H1 (cell line): Measurements from ENCODE around the gene GPC6. TPM values are rescaled to one million over a fixed set of nuclear protein-coding genes. Genes with fewer than 3 reads are reported as not detected.

Experiments
- CTCF ChIA-PET: fragments of 300-600 bp; sonication (Branson Sonifier 250); formaldehyde crosslinking; loops from one replicate; lab custom pipeline; 2021; ENCODE audit not compliant: partially characterized antibody; lab: Charles Lee
- POLR2A ChIA-PET: fragments of 300-600 bp; sonication (Branson Sonifier 250); formaldehyde crosslinking; loops from one replicate; lab custom pipeline; 2021; ENCODE audit warnings: inconsistent platforms; ENCODE audit not compliant: partially characterized antibody; lab: Charles Lee
- DNase-seq, 2 experiments: peaks; one replicate each; pipeline versions ENCODE4 v3.0.0 to v3.0.0-alpha.2; 2010 to 2022; ENCODE audit warnings: low spot score in 2 of 2, low read depth in 1 of 2, mixed read lengths in 1 of 2
- FAIRE-seq: peaks from 2 replicates; lab custom pipeline; 2011; peaks lifted over from hg19 to GRCh38; lab: Jason Lieb, UNC
- H2AFZ ChIP-seq: 2 replicates; pipeline ENCODE4 v1.8.1; 2012; ENCODE audit warnings: low read length, inconsistent platforms
- H2AK5ac ChIP-seq: 2 replicates; pipeline ENCODE4 v1.6.1; 2013; ENCODE audit warnings: low read depth, low read length
- H2BK120ac ChIP-seq: replicated peaks from 2 replicates; pipeline ENCODE3; 2013; ENCODE audit warnings: low read depth, low read length, inconsistent platforms
- H2BK12ac ChIP-seq: 2 replicates; pipeline ENCODE4 v1.6.1; 2013; ENCODE audit warnings: low read depth, low read length
- H2BK15ac ChIP-seq: 2 replicates; pipeline ENCODE4 v1.6.1; 2013; ENCODE audit warnings: low read length
- H2BK20ac ChIP-seq: 2 replicates; pipeline ENCODE4 v1.6.1; 2013; ENCODE audit warnings: low read length
- H2BK5ac ChIP-seq: 2 replicates; pipeline ENCODE4 v1.6.1; 2013; ENCODE audit warnings: low read depth, low read length
- H3K14ac ChIP-seq: 2 replicates; pipeline ENCODE4 v1.6.1; 2013; ENCODE audit warnings: inconsistent platforms; ENCODE audit not compliant: insufficient read length
- H3K18ac ChIP-seq: 2 replicates; pipeline ENCODE4 v1.6.1; 2013; ENCODE audit warnings: low read length; ENCODE audit errors: extremely low read depth
- H3K23ac ChIP-seq: 2 replicates; pipeline ENCODE4 v1.6.1; 2013; ENCODE audit warnings: inconsistent platforms; ENCODE audit not compliant: insufficient read length
- H3K23me2 ChIP-seq: 2 replicates; pipeline ENCODE4 v1.6.1; 2013; ENCODE audit warnings: low read depth, low read length
- H3K27ac ChIP-seq: 2 replicates; pipeline ENCODE4 v1.6.1; 2011; ENCODE audit warnings: low read depth, low read length, inconsistent platforms
- H3K27me3 ChIP-seq, 4 experiments: replicated peaks in 1 of 4; 1 replicate in 1 of 4; 2 replicates in 3 of 4; pipeline versions ENCODE4 v1.6.1 to v1.8.1; 2011 to 2013; ENCODE audit warnings: low read length in 3 of 4, mild to moderate bottlenecking in 3 of 4, inconsistent platforms in 2 of 4, mixed read lengths in 2 of 4, moderate library complexity in 1 of 4; ENCODE audit not compliant: control insufficient read depth in 3 of 4, insufficient read depth in 3 of 4; ENCODE audit errors: extremely low read depth in 1 of 4
- H3K36me3 ChIP-seq, 4 experiments: 2 replicates each; pipeline versions ENCODE4 v1.6.1 to v1.8.1; 2011 to 2013; ENCODE audit warnings: mild to moderate bottlenecking in 4 of 4, low read length in 3 of 4, moderate library complexity in 2 of 4, control low read depth in 1 of 4, inconsistent platforms in 1 of 4; ENCODE audit not compliant: insufficient read depth in 4 of 4, control insufficient read depth in 2 of 4
- H3K4ac ChIP-seq: replicated peaks from 2 replicates; pipeline ENCODE3; 2013; ENCODE audit warnings: low read length, low read depth, mixed read lengths, inconsistent platforms; ENCODE audit not compliant: insufficient read length
- H3K4me1 ChIP-seq, 4 experiments: replicated peaks in 1 of 4; 1 replicate in 1 of 4; 2 replicates in 3 of 4; pipeline versions ENCODE4 v1.6.1 to v1.8.1; 2011 to 2013; ENCODE audit warnings: low read length in 3 of 4, inconsistent platforms in 2 of 4, mixed read lengths in 1 of 4; ENCODE audit not compliant: insufficient read depth in 4 of 4, control insufficient read depth in 3 of 4
- H3K4me2 ChIP-seq, 2 experiments: 2 replicates each; pipeline versions ENCODE4 v1.6.1 to v1.8.1; 2011 to 2013; ENCODE audit warnings: low read depth in 2 of 2, low read length in 2 of 2, control low read depth in 1 of 2, inconsistent platforms in 1 of 2, mild to moderate bottlenecking in 1 of 2; ENCODE audit not compliant: insufficient read depth in 1 of 2
- H3K4me3 ChIP-seq, 4 experiments: fragments of 200-600, 300-600 bp in 1 of 4; sonication (generic), shearing (Covaris generic), sonication (Bioruptor Twin) in 1 of 4; 2 replicates each; pipeline versions ENCODE4 v1.5.1 to v1.8.1; 2011 to 2016; ENCODE audit warnings: low read length in 4 of 4, low read depth in 3 of 4, control low read depth in 2 of 4, inconsistent platforms in 2 of 4, mild to moderate bottlenecking in 2 of 4, mixed read lengths in 1 of 4, moderate library complexity in 1 of 4; ENCODE audit not compliant: insufficient read depth in 2 of 4; ENCODE audit errors: extremely low read depth in 1 of 4
- H3K56ac ChIP-seq: replicated peaks from 2 replicates; pipeline ENCODE3; 2013; ENCODE audit warnings: low read depth, mild to moderate bottlenecking, mixed read lengths, low read length, inconsistent platforms; ENCODE audit not compliant: insufficient read length
- H3K79me1 ChIP-seq: 2 replicates; pipeline ENCODE4 v1.6.1; 2013; ENCODE audit warnings: low read depth, low read length, control low read depth
- H3K79me2 ChIP-seq, 2 experiments: 2 replicates each; pipeline versions ENCODE4 v1.6.1 to v1.8.1; 2012 to 2013; ENCODE audit warnings: low read length in 2 of 2, mild to moderate bottlenecking in 2 of 2, inconsistent platforms in 1 of 2; ENCODE audit not compliant: insufficient read depth in 2 of 2, control insufficient read depth in 1 of 2
- H3K9ac ChIP-seq, 4 experiments: replicated peaks in 1 of 4; 1 replicate in 1 of 4; 2 replicates in 3 of 4; pipeline versions ENCODE4 v1.6.1 to v1.8.1; 2011 to 2013; ENCODE audit warnings: low read depth in 3 of 4, low read length in 3 of 4, control low read depth in 2 of 4, mild to moderate bottlenecking in 2 of 4, moderate library complexity in 2 of 4, inconsistent platforms in 1 of 4; ENCODE audit errors: extremely low read depth in 1 of 4
- H3K9me3 ChIP-seq, 2 experiments: 2 replicates each; pipeline versions ENCODE4 v1.6.1 to v1.8.1; 2012 to 2013; ENCODE audit warnings: mild to moderate bottlenecking in 2 of 2, moderate library complexity in 2 of 2, control low read depth in 1 of 2, inconsistent platforms in 1 of 2, low read depth in 1 of 2, low read length in 1 of 2, mixed read lengths in 1 of 2; ENCODE audit not compliant: insufficient read depth in 2 of 2
- H4K20me1 ChIP-seq, 2 experiments: replicated peaks in 1 of 2; 2 replicates each; pipeline versions ENCODE3 to v1.8.1; 2011 to 2013; ENCODE audit warnings: inconsistent platforms in 2 of 2, low read length in 2 of 2, mild to moderate bottlenecking in 1 of 2; ENCODE audit not compliant: insufficient read depth in 2 of 2, control insufficient read depth in 1 of 2
- H4K5ac ChIP-seq: 2 replicates; pipeline ENCODE4 v1.6.1; 2013; ENCODE audit warnings: low read length, low read depth, mixed read lengths, inconsistent platforms; ENCODE audit not compliant: insufficient read length
- H4K8ac ChIP-seq: 2 replicates; pipeline ENCODE4 v1.8.0; 2013; ENCODE audit warnings: mild to moderate bottlenecking, moderate library complexity, low read length, inconsistent platforms; ENCODE audit not compliant: insufficient read depth; ENCODE audit errors: extremely low read depth
- H4K91ac ChIP-seq: replicated peaks from 2 replicates; pipeline ENCODE3; 2013; ENCODE audit warnings: low read length, mixed read lengths, inconsistent platforms; ENCODE audit not compliant: insufficient read length
- CREB1 ChIP-seq: IDR thresholded peaks from 2 replicates; pipeline ENCODE4 v1.6.1; 2012; ENCODE audit warnings: inconsistent platforms
- E2F6 ChIP-seq: IDR thresholded peaks from 2 replicates; pipeline ENCODE4 v1.6.1; 2012; ENCODE audit warnings: inconsistent platforms
- EP300 ChIP-seq, 2 experiments: IDR thresholded peaks; 1 replicate in 1 of 2; 2 replicates in 1 of 2; pipeline ENCODE4 v1.6.1; 2011 to 2012; ENCODE audit warnings: low read depth in 2 of 2, low read length in 2 of 2, mild to moderate bottlenecking in 2 of 2, borderline replicate concordance in 1 of 2, inconsistent platforms in 1 of 2, moderate library complexity in 1 of 2
- HDAC2 ChIP-seq, 2 experiments: fragments of 300-600 bp in 1 of 2; sonication (generic) in 1 of 2; IDR thresholded peaks; 2 replicates each; pipeline ENCODE4 v1.6.1; 2011 to 2012; ENCODE audit warnings: low read depth in 2 of 2, low read length in 2 of 2, mild to moderate bottlenecking in 2 of 2, moderate library complexity in 2 of 2, borderline replicate concordance in 1 of 2, inconsistent platforms in 1 of 2
- PHF8 ChIP-seq: fragments of 200-600 bp; sonication (generic); conservative IDR thresholded peaks from 2 replicates; pipeline ENCODE4 v1.7.1; 2012; ENCODE audit warnings: low read depth, mild to moderate bottlenecking, inconsistent platforms, low read length, moderate library complexity
- SIX5 ChIP-seq: IDR thresholded peaks from 2 replicates; pipeline ENCODE4 v1.6.1; 2011; ENCODE audit warnings: mild to moderate bottlenecking, low read depth, low read length
- SRF ChIP-seq: IDR thresholded peaks from 2 replicates; pipeline ENCODE4 v1.6.1; 2011; ENCODE audit warnings: mild to moderate bottlenecking, low read depth, low read length, moderate library complexity
- TCF12 ChIP-seq: IDR thresholded peaks from 2 replicates; pipeline ENCODE4 v1.6.1; 2011; ENCODE audit warnings: low read depth, mild to moderate bottlenecking, low read length
- TEAD4 ChIP-seq: IDR thresholded peaks from 2 replicates; pipeline ENCODE4 v1.6.1; 2012; ENCODE audit warnings: low read depth, low read length, inconsistent platforms, mixed read lengths
- polyA plus RNA-seq, 7 experiments: library from polyadenylated mRNA; depleted of rRNA in 3 of 7; stranded (reverse) in 5 of 7; unstranded in 2 of 7; fragments of >200 nt in 5 of 7; fragments of 200-250 nt in 2 of 7; gene quantifications; 1 replicate in 5 of 7; 2 replicates in 1 of 7; 4 replicates in 1 of 7; pipeline versions ENCODE4 v1.2.1 to v1.2.3, GENCODE V29; 2011 to 2013; ENCODE audit warnings: missing spikeins in 2 of 7, mixed read lengths in 2 of 7
- total RNA-seq: library from RNA; stranded (reverse); fragmentation: NEBNext Ultra II Directional; extraction: Animal tissue kit (Norgen Biotek cat#: 25700); gene quantifications from 2 replicates; pipeline ENCODE4 v1.2.1, GENCODE V29; 2021

Gene GPC6
- total and polyA plus RNA-seq, 2 of the 8 experiments (the other 6 are each of a cell fraction or from before 2014, with no cell fraction given), result 5.4 to 12.0 TPM

GRCh38 chr13:93477238-93477637 is 250.6 kb downstream of the GPC6 start:
- no peak overlapping the region for H2AFZ ChIP-seq
- DNase-seq (no peak), FAIRE-seq (no peak)
- no peak overlapping the region for H2BK120ac ChIP-seq
- no peak overlapping the region for H2BK5ac ChIP-seq
- no peak overlapping the region for H3K27ac ChIP-seq
- H2BK12ac ChIP-seq, result no peak overlapping the region
- 0 out of 2 replicates have a peak, but pooled peaks cover 2% of the 10 kb centered on the region for H3K23me2 ChIP-seq
- no peak overlapping the region for H3K4ac ChIP-seq
- no peak overlapping the region for H4K5ac ChIP-seq
- no peak overlapping the region for H4K8ac ChIP-seq
- ChIA-PET POLR2A (no interaction called here), CTCF (no interaction called here)
- no peak overlapping the region for H3K56ac ChIP-seq
- no peak overlapping the region for H3K9ac ChIP-seq
- H3K36me3 ChIP-seq, result no peaks in the 10 kb centered on the region
- no peak overlapping the region for H3K4me3 ChIP-seq
- no peak overlapping the region for H2AK5ac ChIP-seq
- H3K9me3 ChIP-seq, result peaks cover 0 to 1% of the 10 kb centered on the region in 2 experiments; a peak in 1 of 4 replicates
- no peaks in the 10 kb centered on the region for H3K79me2 ChIP-seq
- H3K4me1 ChIP-seq, result peaks cover 0 to 4% (median 0%) of the 10 kb centered on the region in 4 experiments; a peak in 1 of 7 replicates
- H3K4me2 ChIP-seq, result no peak overlapping the region
- no peak overlapping the region for H2BK15ac ChIP-seq
- no peak overlapping the region for H4K91ac ChIP-seq
- no peak overlapping the region for H3K14ac ChIP-seq
- no peak overlapping the region for H3K23ac ChIP-seq
- no peak overlapping the region for H2BK20ac ChIP-seq
- H4K20me1 ChIP-seq, result no peaks in the 10 kb centered on the region
- H3K27me3 ChIP-seq, result no peaks in the 10 kb centered on the region
- TF ChIP-seq E2F6, result no peak
- TF ChIP-seq EP300 (IDR thresholded peaks at IDR 0.05; ENCODE audit: borderline replicate concordance in 1 of 2, low read depth in 2 of 2, low read length in 2 of 2), result no peak
- no peak for TF ChIP-seq PHF8
- TF ChIP-seq HDAC2 (IDR thresholded peaks at IDR 0.05; ENCODE audit: borderline replicate concordance in 1 of 2, low read depth in 2 of 2, low read length in 2 of 2), result no peak
- no peak for TF ChIP-seq TCF12
- TF ChIP-seq SIX5, result no peak
- no peak for TF ChIP-seq CREB1
- TF ChIP-seq TEAD4, result no peak
- TF ChIP-seq SRF, result no peak
- H3K18ac ChIP-seq, result no peak overlapping the region
- H3K79me1 ChIP-seq, result no peaks in the 10 kb centered on the region; the same call in 1 of the 2 replicates
